HepG2 (cell line): ENCODE results near the gene CADM1. TPM values are rescaled to one million over a fixed set of nuclear protein-coding genes. Genes with fewer than 3 reads are reported as not detected.
A peak's percentile ranks its signal among the peaks of the same experiment; 100 is the strongest.

Source experiments
- CREB1 ChIP-seq, 2 experiments: fragments of 450-650 bp in 1 of 2; IDR thresholded peaks; 2 replicates each; pipeline ENCODE4 v1.6.1; 2016 to 2017; ENCODE audit warnings: control low read depth in 1 of 2, mild to moderate bottlenecking in 1 of 2, missing compliant biosample characterization in 1 of 2, missing genetic modification characterization in 1 of 2
- EEA1 ChIP-seq: sonication (generic); formaldehyde crosslinking; IDR thresholded peaks from 2 replicates; pipeline ENCODE4 v1.5.1; 2020; ENCODE audit warnings: mild to moderate bottlenecking, missing genetic modification reagents, borderline replicate concordance
- HDAC6 ChIP-seq: fragments of 200-600 bp; sonication (generic); IDR thresholded peaks from 2 replicates; pipeline ENCODE4 v1.7.0; 2017; ENCODE audit warnings: mild to moderate bottlenecking, antibody characterized with exemption, low read length, low read depth
- PAXIP1 ChIP-seq: sonication (generic); formaldehyde crosslinking; conservative IDR thresholded peaks from 2 replicates; pipeline ENCODE4 v1.4.0; 2020; ENCODE audit warnings: mild to moderate bottlenecking, missing genetic modification reagents, moderate library complexity
- RBFOX2 ChIP-seq: fragments of 200-400 bp; formaldehyde crosslinking; IDR thresholded peaks from 2 replicates; pipeline ENCODE4 v1.6.1; 2017; ENCODE audit warnings: low read depth, mild to moderate bottlenecking, low read length
- SKIL ChIP-seq: sonication (generic); formaldehyde crosslinking; IDR thresholded peaks from 2 replicates; pipeline ENCODE4 v1.8.0; 2022; ENCODE audit warnings: missing genetic modification reagents, mild to moderate bottlenecking, moderate library complexity, borderline replicate concordance
- SYNCRIP ChIP-seq: fragments of 200-400 bp; formaldehyde crosslinking; IDR thresholded peaks from 2 replicates; pipeline ENCODE4 v1.6.1; 2018; ENCODE audit warnings: mild to moderate bottlenecking, low read depth, low read length; ENCODE audit not compliant: insufficient read depth
- TBL1XR1 ChIP-seq: fragments of 150-350 bp; IDR thresholded peaks from 2 replicates; pipeline ENCODE4 v1.6.1; 2014; ENCODE audit warnings: borderline replicate concordance, low read length; ENCODE audit not compliant: partially characterized antibody
- TOE1 ChIP-seq: sonication (generic); formaldehyde crosslinking; IDR thresholded peaks from 2 replicates; pipeline ENCODE4 v1.4.0; 2020; ENCODE audit warnings: mild to moderate bottlenecking, missing genetic modification reagents
- ZFAT ChIP-seq: sonication (generic); formaldehyde crosslinking; conservative IDR thresholded peaks from 2 replicates; pipeline ENCODE4 v1.8.1; 2023; ENCODE audit warnings: missing genetic modification reagents, inconsistent platforms
- ZFP1 ChIP-seq: IDR thresholded peaks from 2 replicates; pipeline ENCODE4 v1.6.1; 2016
- ZFP37 ChIP-seq: sonication (generic); formaldehyde crosslinking; IDR thresholded peaks from 2 replicates; pipeline ENCODE4 v1.4.0; 2020; ENCODE audit warnings: missing genetic modification reagents, borderline replicate concordance
- ZFYVE20 ChIP-seq: sonication (generic); formaldehyde crosslinking; IDR thresholded peaks from 2 replicates; pipeline ENCODE4 v1.8.0; 2023; ENCODE audit warnings: low read depth, mild to moderate bottlenecking, moderate library complexity, missing genetic modification reagents, borderline replicate concordance
- ZMYM3 ChIP-seq: sonication (generic); formaldehyde crosslinking; IDR thresholded peaks from 2 replicates; pipeline ENCODE4 v1.5.1; 2020; ENCODE audit warnings: mild to moderate bottlenecking, missing genetic modification reagents
- ZNF414 ChIP-seq: sonication (generic); formaldehyde crosslinking; IDR thresholded peaks from 2 replicates; pipeline ENCODE4 v1.5.0; 2020; ENCODE audit warnings: missing genetic modification reagents
- ZNF446 ChIP-seq: sonication (generic); formaldehyde crosslinking; IDR thresholded peaks from 2 replicates; pipeline ENCODE4 v1.5.0; 2020; ENCODE audit warnings: mild to moderate bottlenecking, missing genetic modification reagents
- ZNF543 ChIP-seq: sonication (generic); formaldehyde crosslinking; IDR thresholded peaks from 2 replicates; pipeline ENCODE4 v1.4.0; 2020; ENCODE audit warnings: mild to moderate bottlenecking, missing genetic modification reagents
- ZNF75D ChIP-seq: sonication (generic); formaldehyde crosslinking; IDR thresholded peaks from 2 replicates; pipeline ENCODE4 v1.8.1; 2023; ENCODE audit warnings: missing genetic modification reagents, mild to moderate bottlenecking, borderline replicate concordance
- ZNF766 ChIP-seq: sonication (generic); formaldehyde crosslinking; IDR thresholded peaks from 2 replicates; pipeline ENCODE4 v1.5.0; 2020; ENCODE audit warnings: missing genetic modification reagents, borderline replicate concordance
- polyA plus RNA-seq, 8 experiments: library from polyadenylated mRNA; depleted of rRNA in 3 of 8; stranded (reverse) in 7 of 8; unstranded in 1 of 8; fragments of >200 nt; fragmentation: Illumina TruSeq in 4 of 8; extraction: Trizol in 4 of 8; gene quantifications; 2 replicates each; pipeline versions ENCODE4 v1.2.1 to v1.2.3, GENCODE V29; 2011 to 2016; ENCODE audit warnings: low read depth in 4 of 8, missing spikeins in 1 of 8, mixed read lengths in 1 of 8; ENCODE audit not compliant: insufficient read depth in 1 of 8
- total RNA-seq, 5 experiments: library from RNA; depleted of rRNA; stranded (reverse); fragments of >200 nt; fragmentation: Illumina TruSeq; extraction: Trizol; gene quantifications; 2 replicates each; pipeline ENCODE4 v1.2.3, GENCODE V29; 2016; ENCODE audit warnings: low read depth in 1 of 5

Gene CADM1
- total and polyA plus RNA-seq, 2 of the 13 experiments (the other 11 are each of a cell fraction or from before 2014, with no cell fraction given), result 71.3 to 122 TPM

- peak; percentile 27; the same call in 1 of the 2 replicates for TF ChIP-seq PAXIP1
- TF ChIP-seq ZNF446 (CRISPR knock-in tag), result no peak
- TF ChIP-seq EEA1, result no peak
- TF ChIP-seq ZNF414, result no peak
- no peak for TF ChIP-seq ZFAT
- no peak for TF ChIP-seq ZNF75D (CRISPR knock-in tag)
- no peak for TF ChIP-seq TOE1 (CRISPR knock-in tag)
- no peak for TF ChIP-seq SYNCRIP
- TF ChIP-seq ZFP1 (CRISPR knock-in tag), result no peak
- no peak for TF ChIP-seq ZFYVE20 (CRISPR knock-in tag)
- TF ChIP-seq RBFOX2, result no peak
- TF ChIP-seq CREB1 (IDR thresholded peaks at IDR 0.05), result no peak
- TF ChIP-seq CREB1 (CRISPR knock-in tag; IDR thresholded peaks at IDR 0.05), result no peak
- no peak for TF ChIP-seq ZNF543 (CRISPR knock-in tag)
- TF ChIP-seq ZNF766 (CRISPR knock-in tag), result no peak
- TF ChIP-seq HDAC6, result no peak
- no peak for TF ChIP-seq ZMYM3 (CRISPR knock-in tag)
- TF ChIP-seq ZFP37 (CRISPR knock-in tag), result no peak
- no peak for TF ChIP-seq TBL1XR1
- no peak for TF ChIP-seq SKIL (CRISPR knock-in tag)
These were observed 147.1 kb downstream of the CADM1 start (continued) for GRCh38 chr11:115357066-115357465.
